WTC11 (cell line): ENCODE data around the gene RAPH1. TPM values are rescaled to one million over a fixed set of nuclear protein-coding genes. Genes with fewer than 3 reads are reported as not detected.
"Not testable (repeated sequence)": the region's sequence is repeated elsewhere in the genome, so short reads cannot be mapped to it uniquely, and the experiment has no call there.

Experiments
- ATAC-seq: fragments of 200-7000 bp; cut with Tn5 transposase; 2 replicates; pipeline ENCODE4 v1.10.0; 2021; ENCODE audit warnings: mild to moderate bottlenecking, moderate library complexity
- CTCF ChIA-PET: fragments of 300-600 bp; sonication (Branson Sonifier 250); formaldehyde crosslinking; loops from one replicate; lab custom pipeline; 2021; ENCODE audit warnings: antibody characterized with exemption; lab: Charles Lee
- POLR2A ChIA-PET: fragments of 350-600 bp; sonication (Branson Sonifier 250); formaldehyde crosslinking; loops from one replicate; lab custom pipeline; 2021; ENCODE audit warnings: antibody characterized with exemption; lab: Charles Lee
- DNase-seq: peaks from one replicate; pipeline ENCODE4 v3.0.0; 2021; ENCODE audit warnings: low spot score
- H3K27ac Mint-ChIP-seq: 2 replicates; pipeline ENCODE4 v1.8.0; 2021; ENCODE audit warnings: mixed read lengths
- H3K27me3 Mint-ChIP-seq: 2 replicates; pipeline ENCODE4 v1.8.0; 2021; ENCODE audit warnings: low read depth, mild to moderate bottlenecking, moderate library complexity, mixed read lengths
- H3K36me3 Mint-ChIP-seq: 2 replicates; pipeline ENCODE4 v1.8.0; 2021; ENCODE audit warnings: mixed read lengths
- H3K4me1 Mint-ChIP-seq: 2 replicates; pipeline ENCODE4 v1.8.0; 2022; ENCODE audit warnings: mixed read lengths
- H3K4me3 Mint-ChIP-seq: 2 replicates; pipeline ENCODE4 v1.8.0; 2021; ENCODE audit warnings: mild to moderate bottlenecking, moderate library complexity, mixed read lengths
- H3K9me3 Mint-ChIP-seq: 2 replicates; pipeline ENCODE4 v1.8.0; 2021; ENCODE audit warnings: mixed read lengths
- CREM ChIP-seq: sonication (generic); formaldehyde crosslinking; IDR thresholded peaks from 2 replicates; pipeline ENCODE4 v1.8.1; 2022; ENCODE audit warnings: mild to moderate bottlenecking, missing genetic modification reagents, moderate library complexity
- CTCF ChIP-seq: fragments of 200-600 bp; IDR thresholded peaks from 2 replicates; pipeline ENCODE4 v1.8.0; 2022; ENCODE audit warnings: antibody characterized with exemption
- EMX1 ChIP-seq: fragments of 250-450 bp; sonication (Bioruptor Pico); IDR thresholded peaks from 2 replicates; pipeline ENCODE4 v1.8.0; 2021; ENCODE audit warnings: mild to moderate bottlenecking
- ESRRA ChIP-seq: sonication (generic); formaldehyde crosslinking; IDR thresholded peaks from 2 replicates; pipeline ENCODE4 v1.8.1; 2022; ENCODE audit warnings: mild to moderate bottlenecking, missing genetic modification reagents, borderline replicate concordance
- ETV6 ChIP-seq: sonication (generic); formaldehyde crosslinking; IDR thresholded peaks from 2 replicates; pipeline ENCODE4 v1.8.1; 2022; ENCODE audit warnings: mild to moderate bottlenecking, missing genetic modification reagents
- GRHL2 ChIP-seq: fragments of 250-450 bp; sonication (Bioruptor Pico); IDR thresholded peaks from 2 replicates; pipeline ENCODE4 v1.8.0; 2022; ENCODE audit warnings: mild to moderate bottlenecking, moderate library complexity; ENCODE audit not compliant: insufficient replicate concordance, severe bottlenecking
- JAZF1 ChIP-seq: fragments of 250-450 bp; sonication (Bioruptor Pico); IDR thresholded peaks from 2 replicates; pipeline ENCODE4 v1.9.0; 2021; ENCODE audit warnings: moderate library complexity, mild to moderate bottlenecking, inconsistent platforms
- MLX ChIP-seq: sonication (generic); formaldehyde crosslinking; IDR thresholded peaks from 2 replicates; pipeline ENCODE4 v1.8.1; 2023; ENCODE audit warnings: mild to moderate bottlenecking, missing genetic modification reagents, moderate library complexity
- NFYB ChIP-seq: sonication (generic); formaldehyde crosslinking; conservative IDR thresholded peaks from 2 replicates; pipeline ENCODE4 v1.8.0; 2022; ENCODE audit warnings: low read depth, missing genetic modification reagents
- NR2C2 ChIP-seq: sonication (generic); formaldehyde crosslinking; IDR thresholded peaks from 2 replicates; pipeline ENCODE4 v1.8.0; 2022; ENCODE audit warnings: mild to moderate bottlenecking, missing genetic modification reagents
- NR3C1 ChIP-seq: sonication (generic); formaldehyde crosslinking; conservative IDR thresholded peaks from 2 replicates; pipeline ENCODE4 v1.8.1; 2023; ENCODE audit warnings: low read depth, mild to moderate bottlenecking, missing genetic modification reagents
- RELA ChIP-seq: sonication (generic); formaldehyde crosslinking; IDR thresholded peaks from 2 replicates; pipeline ENCODE4 v1.8.1; 2022; ENCODE audit warnings: missing genetic modification reagents, mild to moderate bottlenecking, borderline replicate concordance
- SMAD3 ChIP-seq: sonication (generic); formaldehyde crosslinking; IDR thresholded peaks from 2 replicates; pipeline ENCODE4 v1.8.0; 2022; ENCODE audit warnings: missing genetic modification reagents, mild to moderate bottlenecking, borderline replicate concordance
- SMAD4 ChIP-seq: sonication (generic); formaldehyde crosslinking; IDR thresholded peaks from 2 replicates; pipeline ENCODE4 v1.8.0; 2022; ENCODE audit warnings: mild to moderate bottlenecking, missing genetic modification reagents
- USF2 ChIP-seq: sonication (generic); formaldehyde crosslinking; IDR thresholded peaks from 2 replicates; pipeline ENCODE4 v1.8.1; 2023; ENCODE audit warnings: mild to moderate bottlenecking, missing genetic modification reagents, moderate library complexity
- ZNF263 ChIP-seq: sonication (generic); formaldehyde crosslinking; IDR thresholded peaks from 2 replicates; pipeline ENCODE4 v1.8.1; 2022; ENCODE audit warnings: low read depth, mild to moderate bottlenecking, moderate library complexity, missing genetic modification reagents
- ZNF416 ChIP-seq: fragments of 250-450 bp; sonication (Bioruptor Pico); IDR thresholded peaks from 2 replicates; pipeline ENCODE4 v1.9.0; 2021; ENCODE audit warnings: mild to moderate bottlenecking, inconsistent platforms
- ZNF423 ChIP-seq: fragments of 250-450 bp; sonication (Bioruptor Pico); IDR thresholded peaks from 2 replicates; pipeline ENCODE4 v2.1.2; 2022; ENCODE audit warnings: mild to moderate bottlenecking, moderate library complexity
- ZNF512 ChIP-seq: sonication (generic); formaldehyde crosslinking; IDR thresholded peaks from 2 replicates; pipeline ENCODE4 v1.8.1; 2022; ENCODE audit warnings: missing genetic modification reagents, borderline replicate concordance
- total RNA-seq: library from RNA; stranded (reverse); gene quantifications from 3 replicates; pipeline ENCODE4 v1.2.3, GENCODE V29; 2021
- TF ChIP-seq, protein P1 (sequence below): sonication (generic); formaldehyde crosslinking; IDR thresholded peaks from 2 replicates; pipeline ENCODE4 v1.8.0; 2022; ENCODE audit warnings: missing genetic modification reagents
- TF ChIP-seq, protein P2 (sequence below): sonication (generic); formaldehyde crosslinking; IDR thresholded peaks from 2 replicates; pipeline ENCODE4 v1.8.0; 2022; ENCODE audit warnings: mild to moderate bottlenecking, missing genetic modification reagents
- TF ChIP-seq, protein P3 (sequence below): sonication (generic); formaldehyde crosslinking; IDR thresholded peaks from 2 replicates; pipeline ENCODE4 v1.8.0; 2022; ENCODE audit warnings: mild to moderate bottlenecking, missing genetic modification reagents

Gene RAPH1
- total RNA-seq, 1 experiment from 2014 or later, result 24.6 TPM

- Mint-ChIP-seq H3K36me3 (no peaks in the 10 kb centered on the region), H3K4me3 (no peak overlapping the region), H3K4me1 (peaks cover 9% of the 10 kb centered on the region), H3K27ac (no peak overlapping the region), H3K9me3 (no peaks in the 10 kb centered on the region), H3K27me3 (peaks cover 6% of the 10 kb centered on the region)
- POLR2A ChIA-PET, result no interaction called here
- CTCF ChIA-PET, result interaction anchor here (0.7 kb wide), 1 partner anchor 266 kb away, joined by 3 read pairs; no protein-coding TSS in a partner anchor
- TF ChIP-seq MLX (CRISPR knock-in tag), result no peak
- no peak for TF ChIP-seq NR2C2 (CRISPR knock-in tag)
- TF ChIP-seq SMAD3 (CRISPR knock-in tag), result no peak
- no peak for TF ChIP-seq NFYB (CRISPR knock-in tag)
- TF ChIP-seq GRHL2 (CRISPR knock-in tag), result no peak
- TF ChIP-seq ESRRA (CRISPR knock-in tag), result no peak
- TF ChIP-seq JAZF1 (CRISPR knock-in tag), result no peak
- TF ChIP-seq USF2, result no peak
- no peak for TF ChIP-seq ZNF416 (CRISPR knock-in tag)
- TF ChIP-seq, protein P1, sequence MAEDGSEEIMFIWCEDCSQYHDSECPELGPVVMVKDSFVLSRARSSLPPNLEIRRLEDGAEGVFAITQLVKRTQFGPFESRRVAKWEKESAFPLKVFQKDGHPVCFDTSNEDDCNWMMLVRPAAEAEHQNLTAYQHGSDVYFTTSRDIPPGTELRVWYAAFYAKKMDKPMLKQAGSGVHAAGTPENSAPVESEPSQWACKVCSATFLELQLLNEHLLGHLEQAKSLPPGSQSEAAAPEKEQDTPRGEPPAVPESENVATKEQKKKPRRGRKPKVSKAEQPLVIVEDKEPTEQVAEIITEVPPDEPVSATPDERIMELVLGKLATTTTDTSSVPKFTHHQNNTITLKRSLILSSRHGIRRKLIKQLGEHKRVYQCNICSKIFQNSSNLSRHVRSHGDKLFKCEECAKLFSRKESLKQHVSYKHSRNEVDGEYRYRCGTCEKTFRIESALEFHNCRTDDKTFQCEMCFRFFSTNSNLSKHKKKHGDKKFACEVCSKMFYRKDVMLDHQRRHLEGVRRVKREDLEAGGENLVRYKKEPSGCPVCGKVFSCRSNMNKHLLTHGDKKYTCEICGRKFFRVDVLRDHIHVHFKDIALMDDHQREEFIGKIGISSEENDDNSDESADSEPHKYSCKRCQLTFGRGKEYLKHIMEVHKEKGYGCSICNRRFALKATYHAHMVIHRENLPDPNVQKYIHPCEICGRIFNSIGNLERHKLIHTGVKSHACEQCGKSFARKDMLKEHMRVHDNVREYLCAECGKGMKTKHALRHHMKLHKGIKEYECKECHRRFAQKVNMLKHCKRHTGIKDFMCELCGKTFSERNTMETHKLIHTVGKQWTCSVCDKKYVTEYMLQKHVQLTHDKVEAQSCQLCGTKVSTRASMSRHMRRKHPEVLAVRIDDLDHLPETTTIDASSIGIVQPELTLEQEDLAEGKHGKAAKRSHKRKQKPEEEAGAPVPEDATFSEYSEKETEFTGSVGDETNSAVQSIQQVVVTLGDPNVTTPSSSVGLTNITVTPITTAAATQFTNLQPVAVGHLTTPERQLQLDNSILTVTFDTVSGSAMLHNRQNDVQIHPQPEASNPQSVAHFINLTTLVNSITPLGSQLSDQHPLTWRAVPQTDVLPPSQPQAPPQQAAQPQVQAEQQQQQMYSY (CRISPR knock-in tag), result no peak
- TF ChIP-seq NR3C1 (CRISPR knock-in tag), result no peak
- no peak for TF ChIP-seq CREM (CRISPR knock-in tag)
- no peak for TF ChIP-seq ETV6 (CRISPR knock-in tag)
- TF ChIP-seq, protein P2, sequence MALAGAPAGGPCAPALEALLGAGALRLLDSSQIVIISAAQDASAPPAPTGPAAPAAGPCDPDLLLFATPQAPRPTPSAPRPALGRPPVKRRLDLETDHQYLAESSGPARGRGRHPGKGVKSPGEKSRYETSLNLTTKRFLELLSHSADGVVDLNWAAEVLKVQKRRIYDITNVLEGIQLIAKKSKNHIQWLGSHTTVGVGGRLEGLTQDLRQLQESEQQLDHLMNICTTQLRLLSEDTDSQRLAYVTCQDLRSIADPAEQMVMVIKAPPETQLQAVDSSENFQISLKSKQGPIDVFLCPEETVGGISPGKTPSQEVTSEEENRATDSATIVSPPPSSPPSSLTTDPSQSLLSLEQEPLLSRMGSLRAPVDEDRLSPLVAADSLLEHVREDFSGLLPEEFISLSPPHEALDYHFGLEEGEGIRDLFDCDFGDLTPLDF (CRISPR knock-in tag), result no peak
- no peak for TF ChIP-seq ZNF263 (CRISPR knock-in tag)
- TF ChIP-seq RELA (CRISPR knock-in tag), result no peak
- ATAC-seq (no peak), DNase-seq (no peak)
These were observed 7.4 kb downstream of the RAPH1 start for GRCh38 chr2:203527719-203528118.

- H3K27me3 Mint-ChIP-seq, H3K9me3 Mint-ChIP-seq, H3K27ac Mint-ChIP-seq, DNase-seq, ATAC-seq, H3K4me3 Mint-ChIP-seq, POLR2A ChIA-PET, H3K36me3 Mint-ChIP-seq: not testable (repeated sequence)
- CTCF ChIA-PET, result interaction anchor here (0.6 to 0.7 kb wide), 2 partner anchors 59 to 99 kb away, joined by 3 to 4 read pairs; no protein-coding TSS in a partner anchor
- peaks cover 15% of the 10 kb centered on the region for H3K4me1 Mint-ChIP-seq
These were observed 21.8 kb downstream of the RAPH1 start for GRCh38 chr2:203513268-203513667.

GRCh38 chr2:203510941-203511305 lies 24.2 kb downstream of the RAPH1 start:
- Mint-ChIP-seq H3K9me3 (peaks cover 18% of the 10 kb centered on the region), H3K4me1 (peaks cover 15% of the 10 kb centered on the region), H3K4me3 (no peak overlapping the region), H3K27ac (no peak overlapping the region), H3K27me3 (no peaks in the 10 kb centered on the region), H3K36me3 (peaks cover 13% of the 10 kb centered on the region)
- ChIA-PET CTCF (no interaction called here), POLR2A (no interaction called here)
- no peak for ATAC-seq
- DNase-seq, result no peak
- TF ChIP-seq CTCF, result no peak
- TF ChIP-seq SMAD4 (CRISPR knock-in tag), result no peak
- no peak for TF ChIP-seq ZNF423 (CRISPR knock-in tag)
- no peak for TF ChIP-seq ZNF512 (CRISPR knock-in tag)
- TF ChIP-seq EMX1 (CRISPR knock-in tag), result no peak
- no peak for TF ChIP-seq USF2
- TF ChIP-seq, protein P3, sequence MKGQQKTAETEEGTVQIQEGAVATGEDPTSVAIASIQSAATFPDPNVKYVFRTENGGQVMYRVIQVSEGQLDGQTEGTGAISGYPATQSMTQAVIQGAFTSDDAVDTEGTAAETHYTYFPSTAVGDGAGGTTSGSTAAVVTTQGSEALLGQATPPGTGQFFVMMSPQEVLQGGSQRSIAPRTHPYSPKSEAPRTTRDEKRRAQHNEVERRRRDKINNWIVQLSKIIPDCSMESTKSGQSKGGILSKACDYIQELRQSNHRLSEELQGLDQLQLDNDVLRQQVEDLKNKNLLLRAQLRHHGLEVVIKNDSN (CRISPR knock-in tag), result no peak
